Neural progenitor cell (in vitro differentiated cells): ENCODE data around the gene NCDN.

ENCODE experiments used
- CTCF ChIP-seq: fragments of 200-600 bp; sonication (generic); IDR thresholded peaks from 2 replicates; pipeline ENCODE4 v1.5.1; 2017; ENCODE audit warnings: antibody characterized with exemption, mild to moderate bottlenecking
- EZH2 ChIP-seq: fragments of 200-600 bp; sonication (generic); IDR thresholded peaks from 2 replicates; pipeline ENCODE4 v1.6.1; 2017; ENCODE audit warnings: antibody characterized with exemption, mild to moderate bottlenecking, moderate library complexity
- EZH2phosphoT487 ChIP-seq: fragments of 200-600 bp; sonication (generic); IDR thresholded peaks from 2 replicates; pipeline ENCODE4 v1.6.1; 2017; ENCODE audit warnings: antibody characterized with exemption

DNA sequence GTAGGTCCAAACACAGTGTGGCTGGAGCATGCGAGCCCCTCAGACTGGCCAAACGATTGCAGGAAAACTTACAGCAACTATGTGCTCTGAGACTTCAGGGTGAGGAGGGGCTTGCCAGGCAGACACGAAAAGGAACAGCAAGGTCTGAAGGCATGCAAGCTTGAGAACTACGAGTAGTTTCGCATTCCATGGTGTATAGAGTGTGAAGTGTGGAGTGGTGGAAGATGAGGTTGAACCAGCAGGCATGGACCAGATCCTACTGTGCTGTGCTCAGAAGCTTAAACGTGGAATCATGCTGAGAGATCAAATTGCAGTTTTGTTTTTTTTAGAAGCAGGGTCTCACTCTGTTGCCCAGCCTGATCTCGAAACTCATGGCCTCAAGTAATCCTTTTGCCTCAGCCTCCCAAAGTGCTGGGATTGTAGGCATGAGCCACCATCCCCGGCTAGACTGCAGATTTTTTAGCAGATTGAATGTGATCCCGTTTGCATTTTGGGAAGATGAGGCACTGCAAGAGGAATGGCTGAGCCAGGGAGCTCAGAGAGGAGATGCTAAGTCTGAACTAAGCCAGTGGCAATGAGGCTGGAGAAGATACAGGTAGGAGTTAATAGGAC is 10.5 kb downstream of the NCDN start:
- TF ChIP-seq CTCF (no peak), EZH2 (no peak), EZH2phosphoT487 (no peak)
